NCI-H460 (cell line): ENCODE measurements around the gene SFSWAP. TPM values are rescaled to one million over a fixed set of nuclear protein-coding genes. Genes with fewer than 3 reads are reported as not detected.
"Not testable (repeated sequence)": the region's sequence is repeated elsewhere in the genome, so short reads cannot be mapped to it uniquely, and the experiment has no call there.

Source experiments
- DNase-seq: peaks from one replicate; pipeline ENCODE4 v3.0.0-alpha.2; 2016; ENCODE audit warnings: low read depth; ENCODE audit errors: extremely low read depth
- total RNA-seq: library from RNA; depleted of rRNA; stranded (reverse); fragments of >200 nt; shearing (Covaris generic); gene quantifications from 2 replicates; pipeline ENCODE4 v1.2.3, GENCODE V29; 2014

SFSWAP gene
- total RNA-seq, 1 experiment from 2014 or later, result 34.6 TPM

DNA sequence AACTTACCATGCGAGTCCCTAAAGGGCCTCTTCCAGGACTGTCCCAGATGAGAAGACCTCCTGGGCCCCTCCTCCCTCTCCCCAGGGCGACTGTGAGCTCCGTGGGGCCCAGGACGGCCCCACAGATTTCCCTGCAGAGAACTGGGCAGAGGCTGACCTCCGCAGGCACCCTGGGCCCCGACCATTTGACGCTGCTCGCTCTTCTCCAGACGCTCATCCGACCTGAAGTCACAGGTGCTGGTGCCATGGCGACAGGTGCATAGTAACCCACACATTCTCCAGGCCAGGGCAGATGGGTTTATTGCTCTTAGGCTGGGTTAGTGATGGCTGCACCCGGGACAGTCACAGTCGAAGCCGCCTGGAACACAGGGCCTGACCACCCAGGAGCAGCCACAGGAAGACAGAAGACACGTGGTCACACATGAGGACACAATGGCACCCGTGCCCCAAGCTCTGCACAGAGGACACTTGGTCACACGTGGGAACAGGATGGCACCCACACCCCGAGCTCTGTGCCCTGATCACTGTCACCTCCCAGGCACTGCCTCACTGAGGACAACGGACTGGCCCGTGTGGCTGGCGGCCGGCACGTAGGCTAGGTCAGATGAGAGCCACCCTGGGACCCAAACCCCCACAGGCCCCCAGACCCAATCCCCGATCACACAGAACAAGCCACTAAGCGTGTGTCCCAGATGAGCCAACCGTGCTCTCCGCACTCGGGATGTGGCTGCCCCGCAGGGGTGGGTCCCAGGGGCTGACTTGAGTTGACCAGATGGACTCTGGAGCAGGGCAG lies 32.3 kb upstream of the SFSWAP start:
- DNase-seq, result not testable (repeated sequence)

DNA sequence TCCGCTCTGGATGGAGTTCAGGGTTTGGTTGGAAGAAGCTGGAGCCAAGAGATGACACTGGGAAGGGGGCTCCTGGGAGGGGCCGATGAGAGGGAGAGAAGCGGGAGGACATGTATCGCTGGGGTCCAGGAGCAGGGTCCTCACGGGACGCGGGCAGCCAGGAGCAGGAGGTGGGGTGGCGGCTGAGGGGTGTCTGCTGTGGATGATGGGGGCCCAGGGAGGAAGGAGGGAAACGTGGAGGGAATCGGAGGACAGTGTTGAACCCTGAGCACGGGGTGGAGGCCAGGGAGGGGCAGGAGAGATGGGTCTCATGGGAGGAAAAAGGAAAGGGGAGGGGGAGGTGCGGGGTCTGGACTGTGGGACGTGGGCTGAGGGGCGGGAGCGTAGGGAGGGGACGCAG lies 31.7 kb upstream of the SFSWAP start:
- DNase-seq, result not testable (repeated sequence)

DNA sequence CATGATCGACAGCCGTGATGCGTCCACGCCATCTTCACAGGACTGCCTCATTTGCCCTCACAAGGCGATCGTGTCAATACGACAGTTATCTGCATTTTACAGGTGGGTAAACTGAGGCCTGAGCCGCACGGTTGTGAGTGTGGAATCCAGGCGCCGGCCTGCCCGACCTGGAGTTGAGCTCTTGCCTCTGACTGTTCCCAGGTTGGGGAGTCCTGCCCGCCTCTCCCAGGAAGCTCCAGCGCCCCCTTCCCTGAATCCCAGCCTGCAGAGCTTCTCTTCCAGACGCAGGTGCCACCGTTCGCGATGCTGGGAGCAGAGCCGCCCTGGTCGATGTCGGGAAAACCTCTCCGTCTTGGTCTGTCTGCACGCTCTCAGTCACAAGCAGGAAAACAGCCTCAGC lies 31.1 kb upstream of the SFSWAP start:
- not testable (repeated sequence) for DNase-seq

DNA sequence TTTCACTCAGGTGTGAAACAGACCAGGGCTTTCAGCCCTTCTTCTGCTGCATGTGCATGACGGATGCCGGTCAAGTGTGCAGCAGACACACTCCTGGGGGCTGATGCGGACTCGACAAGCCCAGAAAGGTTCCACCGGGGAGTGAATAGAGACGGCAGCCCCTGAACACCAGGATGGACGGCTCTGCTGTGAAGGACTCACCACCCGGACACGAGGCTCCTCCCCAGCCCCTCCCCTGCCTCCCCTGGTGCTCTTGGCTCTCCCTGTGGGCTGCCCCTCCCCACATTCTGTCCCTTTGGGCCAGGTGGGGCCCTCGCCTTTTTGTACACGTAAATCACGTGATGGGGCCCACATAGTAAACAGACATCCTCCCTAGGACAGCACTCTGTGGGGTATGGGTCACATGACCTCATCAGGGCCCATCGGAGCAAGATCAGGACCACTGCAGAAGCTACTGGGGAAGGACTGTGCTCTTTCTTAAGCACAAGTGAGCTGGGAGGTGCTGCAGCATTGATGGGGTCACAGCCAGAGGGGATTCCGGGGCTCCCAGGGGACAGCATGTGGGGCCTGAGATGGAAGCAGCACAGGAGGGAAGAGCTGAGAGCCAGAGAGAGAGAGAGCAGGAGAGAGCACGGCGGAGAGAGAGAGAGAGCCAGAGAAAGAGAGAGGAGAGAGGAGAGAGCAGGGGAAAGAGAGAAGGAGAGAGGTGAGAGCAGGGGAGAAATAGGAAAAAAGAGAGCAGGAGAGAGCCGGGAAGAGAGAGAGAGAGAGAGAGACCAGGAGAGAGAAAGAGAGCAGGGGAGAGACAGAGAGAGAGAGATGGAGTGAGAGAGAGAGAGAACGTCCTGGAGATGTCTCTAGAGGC lies 30.3 kb upstream of the SFSWAP start:
- DNase-seq, result not testable (repeated sequence)

DNA sequence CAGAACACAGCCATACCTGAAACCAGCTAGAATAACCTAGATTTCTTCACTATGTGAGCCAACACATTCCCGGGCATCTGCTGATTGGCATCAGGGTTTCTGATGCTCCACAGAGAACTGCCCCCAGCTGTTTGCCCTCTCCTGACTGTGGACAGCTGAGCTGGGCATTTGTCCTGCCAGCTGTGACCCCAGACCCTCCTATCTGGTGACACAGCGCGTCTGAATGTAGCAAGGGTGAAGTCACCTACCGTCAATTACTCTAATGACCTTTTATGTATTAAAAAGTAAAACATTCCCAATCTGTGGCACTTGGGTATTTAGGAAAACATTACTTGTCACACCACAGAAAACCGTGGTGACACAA lies 29.7 kb upstream of the SFSWAP start:
- DNase-seq, result no peak

DNA sequence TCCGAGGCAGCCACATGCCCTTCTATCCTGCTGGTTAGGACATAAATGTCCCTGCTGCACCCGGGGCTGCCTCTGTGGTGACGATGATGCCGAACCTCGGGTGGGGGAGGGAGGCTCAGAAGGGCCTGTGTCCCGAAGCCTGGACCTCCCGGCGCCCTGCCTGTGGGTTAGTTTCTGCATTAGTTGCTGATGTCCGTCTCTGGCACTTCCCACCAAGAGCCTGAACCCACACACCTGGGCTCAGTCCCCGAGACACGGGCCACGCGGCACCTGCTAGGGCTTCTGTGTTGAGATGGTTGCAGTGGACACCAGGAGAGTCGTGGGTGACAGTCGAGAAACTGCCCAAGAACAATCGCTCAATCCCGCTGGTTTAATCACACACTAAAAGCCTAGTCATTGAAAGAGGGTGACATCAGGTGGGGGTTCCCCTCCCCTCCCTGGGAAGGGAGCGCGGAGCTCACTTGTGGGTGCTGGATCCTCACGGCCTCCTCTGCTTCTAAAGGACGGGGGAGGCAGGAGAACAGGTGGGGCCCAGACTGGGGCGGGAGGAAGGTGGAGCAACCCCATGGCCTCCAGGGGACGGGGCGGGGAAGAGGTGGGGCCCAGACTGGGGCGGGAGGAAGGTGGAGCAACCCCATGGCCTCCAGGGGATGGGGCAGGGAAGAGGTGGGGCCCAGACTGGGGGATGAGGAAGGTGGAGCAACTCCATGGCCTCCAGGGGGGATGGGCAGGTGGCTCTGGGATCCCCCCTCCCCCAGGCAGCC lies 29.0 kb upstream of the SFSWAP start:
- DNase-seq, result not testable (repeated sequence)

DNA sequence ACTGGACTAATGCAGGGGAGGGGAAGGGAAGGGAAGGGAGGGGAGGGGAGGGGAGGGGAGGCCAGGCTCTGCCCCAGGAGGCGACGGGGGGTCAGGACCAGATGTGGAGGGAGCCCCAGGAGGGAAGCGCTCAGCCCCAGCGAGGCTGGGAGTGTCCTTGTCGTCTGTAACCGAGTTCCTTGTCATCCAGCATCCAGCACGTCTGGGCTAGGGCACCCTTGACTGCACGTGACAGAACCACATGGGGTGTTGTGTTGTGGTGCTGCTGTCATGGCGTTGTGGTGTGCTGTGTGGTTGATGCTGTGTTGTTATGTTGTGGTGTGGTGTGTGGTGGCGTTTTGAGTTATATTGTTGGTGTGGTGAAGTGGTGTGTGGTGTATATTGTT lies 28.4 kb upstream of the SFSWAP start:
- no peak for DNase-seq

DNA sequence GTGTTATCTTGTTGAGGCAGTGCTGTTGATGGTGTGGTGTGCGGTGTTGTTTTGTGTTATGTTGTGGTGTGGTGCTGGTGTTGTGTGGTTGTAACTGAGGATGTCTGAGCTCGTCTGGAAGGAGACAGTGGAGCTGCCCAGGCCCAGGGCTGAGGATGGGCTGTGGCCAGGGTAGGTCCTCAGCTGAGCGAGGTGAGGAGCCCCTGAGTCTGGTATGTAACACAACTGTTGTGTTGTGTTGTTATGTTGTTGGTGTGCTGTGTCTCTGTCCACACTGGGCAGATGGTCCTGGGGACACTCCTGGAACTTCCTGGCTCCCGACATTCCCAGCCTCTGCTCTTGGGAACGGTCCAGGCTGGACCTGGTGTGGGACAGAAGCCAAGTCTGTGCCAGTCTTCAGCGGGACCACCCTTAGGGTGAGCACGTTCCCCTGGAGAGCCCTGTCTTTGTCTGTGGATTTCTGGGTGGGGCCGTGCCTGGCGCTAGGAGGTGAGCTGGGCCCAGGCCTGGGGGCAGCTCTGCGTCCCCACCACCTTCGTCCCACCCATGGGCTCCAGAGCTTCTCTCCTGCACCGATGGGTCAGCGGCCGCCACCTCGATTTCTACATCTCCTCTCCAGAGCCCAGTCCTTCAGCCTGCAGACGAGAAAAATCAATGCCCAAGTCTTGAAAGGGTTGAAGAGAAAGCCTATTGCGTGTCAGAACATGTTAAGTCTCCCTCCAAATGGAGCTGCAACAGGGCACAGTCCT lies 27.4 kb upstream of the SFSWAP start:
- DNase-seq, result no peak

DNA sequence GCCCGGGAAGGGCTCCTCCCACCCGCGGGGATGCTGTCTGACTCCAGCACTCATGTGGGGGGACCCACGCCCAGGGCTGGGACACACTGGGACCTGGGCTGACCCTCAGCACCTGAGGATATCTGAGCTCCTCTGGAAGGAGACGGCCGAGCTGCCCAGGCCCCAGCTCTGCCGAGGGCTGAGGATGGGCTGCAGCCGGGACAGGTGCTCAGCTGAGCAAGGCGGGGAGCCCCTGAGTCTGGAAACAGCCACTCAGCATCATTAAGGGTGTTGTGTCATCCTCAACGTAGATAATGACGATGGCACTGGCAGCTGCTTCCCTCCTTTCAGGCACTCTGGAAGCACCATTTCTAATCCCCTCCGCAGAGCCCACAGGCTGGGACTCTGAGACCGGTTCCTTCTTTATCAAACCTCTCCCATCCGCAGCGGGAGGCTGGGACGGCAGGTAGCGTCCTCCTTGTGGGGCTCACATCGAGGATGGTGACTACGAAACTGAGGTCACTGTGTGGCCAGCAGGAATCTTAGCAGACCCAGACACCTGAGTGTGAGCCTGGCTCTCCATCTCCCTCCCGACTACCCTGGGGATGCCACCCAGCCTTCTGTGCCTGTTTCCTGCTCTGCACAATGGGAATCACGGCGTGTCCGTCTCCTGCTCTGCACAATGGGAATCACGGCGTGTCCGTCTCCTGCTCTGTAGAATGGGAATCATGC lies 26.7 kb upstream of the SFSWAP start:
- no peak for DNase-seq

DNA sequence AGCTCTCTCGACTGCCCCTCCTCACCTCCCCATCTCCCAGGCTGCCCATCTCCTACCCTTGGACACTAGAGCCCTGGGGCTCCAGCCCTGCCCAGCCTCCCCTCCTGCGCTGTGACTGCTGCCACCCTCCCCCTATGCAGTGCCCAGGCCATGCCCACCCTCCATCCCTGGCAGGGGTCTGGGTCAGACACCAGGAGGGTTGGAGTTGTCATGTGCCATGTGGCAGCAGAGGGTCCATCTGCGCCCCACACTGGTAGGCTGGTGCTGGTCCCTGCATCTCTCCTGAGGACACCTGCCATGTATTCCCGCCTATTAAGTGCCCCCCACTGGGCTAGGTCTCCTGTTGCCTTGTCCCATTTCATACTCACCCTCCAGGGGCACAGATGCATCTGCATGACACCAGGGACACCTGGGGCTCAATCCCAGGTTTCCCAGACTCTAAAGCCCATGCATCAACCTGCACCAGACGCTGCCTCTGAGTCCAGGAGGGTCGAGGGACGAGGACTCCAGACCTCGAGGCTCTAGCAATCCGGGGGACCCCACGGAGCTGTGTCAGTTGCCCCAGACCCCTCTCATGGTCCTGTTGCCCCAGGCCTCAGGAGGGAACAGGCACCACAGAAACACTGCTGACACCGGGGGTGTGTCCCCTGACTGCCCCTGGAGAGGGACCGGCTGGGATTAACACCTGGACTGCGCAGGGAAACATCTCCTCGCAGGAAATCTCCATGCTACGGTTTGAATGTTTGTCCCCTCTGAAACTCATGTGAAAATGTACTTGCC lies 23.4 kb upstream of the SFSWAP start:
- DNase-seq, result no peak

DNA sequence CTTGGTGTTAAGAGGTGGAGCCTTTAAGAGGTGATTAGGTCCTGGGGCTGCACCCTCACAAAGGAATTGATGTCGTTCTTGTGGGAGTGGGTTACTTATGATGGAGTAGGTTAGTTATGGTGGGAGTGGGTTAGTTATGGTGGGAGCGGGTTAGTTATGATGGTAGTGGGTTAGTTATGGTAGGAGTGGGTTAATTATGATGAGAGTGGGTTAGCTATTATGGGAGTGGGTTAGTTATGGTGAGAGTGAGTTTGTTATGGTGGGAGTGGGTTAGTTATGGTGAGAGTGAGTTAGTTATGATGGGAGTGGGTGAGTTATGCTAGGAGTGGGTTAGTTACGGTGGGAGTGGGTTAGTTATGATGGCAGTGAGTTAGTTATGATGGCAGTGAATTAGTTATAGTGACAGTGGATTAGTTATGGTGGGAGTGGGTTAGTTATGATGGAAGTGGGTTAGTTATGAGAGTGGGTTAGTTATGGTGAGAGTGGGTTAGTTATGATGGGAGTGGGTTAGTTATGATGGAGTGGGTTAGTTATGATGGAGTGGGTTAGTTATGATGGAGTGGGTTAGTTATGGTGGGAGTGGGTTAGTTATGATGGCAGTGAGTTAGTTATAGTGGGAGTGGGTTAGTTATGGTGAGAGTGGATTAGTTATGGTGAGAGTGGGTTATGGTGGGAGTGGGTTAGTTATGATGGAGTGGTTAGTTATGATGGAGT lies 22.6 kb upstream of the SFSWAP start:
- no peak for DNase-seq

DNA sequence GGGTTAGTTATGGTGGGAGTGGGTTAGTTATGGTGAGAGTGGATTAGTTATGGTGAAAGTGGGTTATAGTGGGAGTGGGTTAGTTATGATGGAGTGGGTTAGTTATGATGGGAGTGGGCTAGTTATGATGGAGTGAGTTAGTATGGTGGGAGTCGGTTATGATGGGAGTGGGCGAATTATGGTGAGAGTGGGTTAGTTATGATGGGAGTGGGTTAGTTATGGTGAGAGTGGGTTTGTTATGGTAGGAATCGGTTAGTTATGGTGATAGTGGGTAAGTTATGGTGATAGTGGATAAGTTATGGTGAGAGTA lies 22.1 kb upstream of the SFSWAP start:
- DNase-seq, result no peak

DNA sequence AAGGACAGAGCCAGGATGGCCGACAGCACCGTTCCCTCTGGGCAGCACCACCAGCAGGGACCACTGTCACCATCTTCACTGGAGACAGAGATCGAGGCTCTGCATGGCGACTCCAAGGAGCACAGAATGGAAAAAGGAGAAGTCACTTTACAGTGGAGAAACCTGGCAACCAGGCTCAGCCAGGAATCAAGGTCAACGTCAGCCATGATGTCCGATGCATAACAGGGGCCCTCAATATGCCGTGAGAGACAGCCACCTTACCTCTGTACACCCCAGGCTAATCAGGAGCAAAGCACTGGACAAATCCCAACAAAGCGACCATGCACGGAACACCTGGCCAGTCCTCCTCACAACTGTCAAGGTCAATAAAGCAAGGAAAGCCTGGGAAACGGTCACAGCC lies 20.6 kb upstream of the SFSWAP start:
- no peak for DNase-seq

DNA sequence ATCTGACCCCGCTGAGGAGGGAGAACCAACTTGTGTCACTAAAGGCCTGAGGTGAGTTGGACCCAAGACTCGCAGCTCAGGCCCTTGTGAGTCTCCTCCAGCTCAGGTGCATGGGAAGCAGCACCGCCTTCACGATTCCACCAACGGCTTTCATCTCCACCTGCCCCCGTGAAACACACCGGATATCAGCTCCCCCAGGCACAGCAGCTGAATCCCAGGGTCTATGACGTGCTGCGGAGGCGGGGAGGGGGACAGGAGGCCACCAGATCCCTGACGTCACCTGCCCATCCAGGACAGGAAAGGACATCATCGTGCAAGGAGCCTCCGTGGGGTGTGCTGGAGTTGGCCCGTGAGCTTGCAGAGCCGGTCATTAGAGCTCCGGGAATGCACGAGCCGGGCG lies 18.5 kb upstream of the SFSWAP start:
- no peak for DNase-seq

DNA sequence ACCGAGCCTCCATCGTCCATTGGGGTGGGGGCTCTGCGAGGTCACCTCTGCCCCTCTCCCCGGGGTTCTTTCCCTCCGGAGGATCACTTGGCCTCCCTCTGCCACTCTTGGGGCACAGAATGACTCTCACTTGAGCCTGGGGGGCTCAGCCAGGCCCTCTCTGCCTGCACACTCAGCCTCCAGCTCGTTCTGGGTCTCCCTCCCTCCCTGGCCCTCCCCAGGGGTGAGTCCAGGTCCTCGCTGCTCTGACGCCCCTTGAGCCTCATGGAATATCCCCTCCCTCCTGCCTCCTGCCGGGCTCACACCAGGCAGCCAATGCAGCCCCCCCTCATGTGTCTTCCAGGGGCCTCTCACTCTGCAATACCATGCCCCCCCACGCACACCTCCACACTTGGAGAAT lies 17.7 kb upstream of the SFSWAP start:
- DNase-seq, result no peak

DNA sequence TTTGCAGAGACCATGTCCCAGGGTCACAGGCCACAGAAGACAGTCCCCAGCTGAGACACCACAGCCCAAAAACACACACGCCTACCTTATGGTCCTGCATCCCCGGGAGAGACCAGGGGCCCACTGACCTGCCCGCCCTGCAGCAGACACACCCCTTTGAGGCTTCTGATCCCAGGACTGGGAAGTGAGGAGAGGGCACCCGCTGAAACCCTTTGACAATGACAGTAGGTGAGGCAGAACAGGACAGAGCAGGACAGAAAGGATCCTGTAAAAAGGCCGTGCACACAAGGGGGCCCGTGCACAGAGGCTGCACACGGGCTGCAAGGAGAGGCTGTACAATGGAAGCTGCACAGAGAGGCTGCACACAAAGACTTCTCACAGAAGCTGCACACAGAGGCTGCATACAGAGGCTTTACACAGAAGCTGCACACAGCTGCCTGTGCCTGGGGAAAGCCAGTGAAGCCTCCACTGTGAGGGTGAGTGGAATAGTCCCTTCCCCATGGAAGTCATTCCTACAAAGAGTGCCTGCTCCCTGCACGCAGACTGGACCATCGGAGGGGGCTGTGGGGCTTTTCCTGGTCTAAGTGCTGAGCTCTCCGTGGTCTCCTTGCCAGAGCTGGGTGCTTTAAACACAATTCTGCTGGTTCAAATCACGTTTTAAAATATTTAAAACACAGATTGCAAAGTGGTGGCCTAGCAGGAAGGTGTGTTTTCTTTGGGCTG lies 16.6 kb upstream of the SFSWAP start:
- DNase-seq, result no peak

DNA sequence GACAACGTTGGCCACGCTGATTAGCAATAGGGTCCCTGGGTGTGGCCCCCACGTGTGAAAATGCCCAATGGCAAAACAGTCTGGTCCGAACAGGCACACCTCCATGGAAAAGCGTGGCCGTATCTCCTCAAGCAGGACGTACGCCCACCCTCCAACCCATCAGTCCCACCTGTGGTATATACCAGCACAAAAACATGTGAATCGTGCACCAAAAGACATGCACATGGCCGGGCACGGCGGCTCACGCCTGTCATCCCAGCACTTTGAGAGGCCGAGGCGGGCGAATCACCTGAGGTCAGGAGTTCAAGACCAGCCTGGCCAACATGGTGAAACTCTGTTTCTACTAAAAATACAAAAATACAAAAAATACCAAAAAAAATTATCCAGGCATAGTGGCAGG lies 14.9 kb upstream of the SFSWAP start:
- no peak for DNase-seq

DNA sequence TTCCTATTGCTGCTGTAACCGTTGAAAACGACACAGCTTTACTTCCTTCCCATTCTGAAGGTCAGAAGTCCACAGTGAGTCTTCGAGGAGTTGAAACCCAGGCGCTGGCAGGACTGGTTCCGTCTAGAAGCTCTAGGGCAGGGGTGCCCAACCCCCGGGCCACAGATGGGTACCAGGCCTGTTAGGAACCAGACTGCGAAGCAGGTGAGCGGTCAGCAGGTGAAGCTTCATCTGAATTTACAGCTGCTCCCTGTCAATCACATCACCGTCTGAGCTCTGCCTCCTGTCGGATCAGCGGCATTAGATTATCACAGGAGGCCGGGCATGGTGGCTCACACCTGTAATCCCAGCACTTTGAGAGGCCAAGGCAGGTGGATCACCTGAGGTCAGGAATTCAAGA lies 12.6 kb upstream of the SFSWAP start:
- DNase-seq, result no peak
